WERI-Rb-1 (cell line): ENCODE measurements around the gene PTRH2.

Experiments used
- DNase-seq: peaks from one replicate; pipeline ENCODE4 v3.0.0-alpha.2; 2020
- H3K27ac ChIP-seq: fragments of 250-450 bp; sonication (Bioruptor Pico); 2 replicates; pipeline ENCODE4 v1.5.1; 2020; ENCODE audit warnings: mild to moderate bottlenecking, moderate library complexity
- H3K27me3 ChIP-seq: fragments of 250-450 bp; sonication (Bioruptor Pico); 2 replicates; pipeline ENCODE4 v1.5.1; 2021; ENCODE audit warnings: mild to moderate bottlenecking, low read depth, moderate library complexity; ENCODE audit not compliant: insufficient read depth, severe bottlenecking
- H3K36me3 ChIP-seq: fragments of 250-450 bp; sonication (Bioruptor Pico); 2 replicates; pipeline ENCODE4 v1.5.1; 2020; ENCODE audit warnings: mild to moderate bottlenecking, moderate library complexity
- H3K4me3 ChIP-seq: 2 replicates; pipeline ENCODE4 v1.5.1; 2011; ENCODE audit warnings: low read depth, mild to moderate bottlenecking, control low read depth, low read length
- H3K9me3 ChIP-seq: fragments of 250-450 bp; sonication (Bioruptor Pico); 2 replicates; pipeline ENCODE4 v1.5.1; 2021; ENCODE audit warnings: mild to moderate bottlenecking, moderate library complexity; ENCODE audit not compliant: severe bottlenecking
- CTCF ChIP-seq: IDR thresholded peaks from 2 replicates; pipeline ENCODE4 v1.5.1; 2011; ENCODE audit warnings: low read depth, mild to moderate bottlenecking, control low read depth, inconsistent platforms, low read length

The PTRH2 gene

GRCh38 chr17:59727817-59728533 is 20.7 kb upstream of the PTRH2 start:
- H3K9me3 ChIP-seq = no peaks in the 10 kb centered on the region
- no peak for DNase-seq
- H3K4me3 ChIP-seq = no peak overlapping the region
- peaks cover 5% of the 10 kb centered on the region for H3K36me3 ChIP-seq
- H3K27ac ChIP-seq = no peak overlapping the region
- no peak for TF ChIP-seq CTCF
- H3K27me3 ChIP-seq = no peaks in the 10 kb centered on the region

- no peak overlapping the region for H3K27ac ChIP-seq
- H3K4me3 ChIP-seq = no peak overlapping the region
- peaks cover 3% of the 10 kb centered on the region for H3K36me3 ChIP-seq
- no peaks in the 10 kb centered on the region for H3K27me3 ChIP-seq
- no peak for TF ChIP-seq CTCF
- DNase-seq = no peak
- H3K9me3 ChIP-seq = no peaks in the 10 kb centered on the region
Observed at GRCh38 chr17:59725691-59726090, 18.5 kb upstream of the PTRH2 start.

GRCh38 chr17:59723607-59724006 is 16.4 kb upstream of the PTRH2 start:
- H3K27ac ChIP-seq = no peak overlapping the region
- no peak overlapping the region for H3K4me3 ChIP-seq
- no peaks in the 10 kb centered on the region for H3K9me3 ChIP-seq
- TF ChIP-seq CTCF = no peak
- H3K36me3 ChIP-seq = peaks cover 3% of the 10 kb centered on the region; the same call in 1 of the 2 replicates
- H3K27me3 ChIP-seq = no peaks in the 10 kb centered on the region
- no peak for DNase-seq

- Histone ChIP-seq H3K27ac (no peak overlapping the region), H3K9me3 (no peaks in the 10 kb centered on the region), H3K4me3 (no peak overlapping the region), H3K27me3 (no peaks in the 10 kb centered on the region), H3K36me3 (no peaks in the 10 kb centered on the region)
- no peak for DNase-seq
- no peak for TF ChIP-seq CTCF
Observed at GRCh38 chr17:59723041-59723440, 15.8 kb upstream of the PTRH2 start.

GRCh38 chr17:59722623-59723022 is 15.4 kb upstream of the PTRH2 start:
- H3K4me3 ChIP-seq = no peak overlapping the region
- DNase-seq = no peak
- TF ChIP-seq CTCF = no peak
- H3K27me3 ChIP-seq = no peaks in the 10 kb centered on the region
- H3K36me3 ChIP-seq = no peaks in the 10 kb centered on the region
- no peaks in the 10 kb centered on the region for H3K9me3 ChIP-seq
- H3K27ac ChIP-seq = no peak overlapping the region

- Histone ChIP-seq H3K4me3 (no peak overlapping the region), H3K27me3 (no peaks in the 10 kb centered on the region), H3K9me3 (no peaks in the 10 kb centered on the region), H3K36me3 (no peaks in the 10 kb centered on the region; the same call in 1 of the 2 replicates), H3K27ac (no peak overlapping the region)
- DNase-seq = no peak
- TF ChIP-seq CTCF = no peak
Observed at GRCh38 chr17:59719526-59719925, 12.3 kb upstream of the PTRH2 start.
